Right atrium auricular region (tissue), 2 donors: Measurements from ENCODE around the gene TSR3. TPM values are rescaled to one million over a fixed set of nuclear protein-coding genes. Genes with fewer than 3 reads are reported as not detected.

ENCODE experiments used
- DNase-seq: peaks from one replicate; pipeline ENCODE4 v3.0.0-alpha.2; 2019; ENCODE audit warnings: low spot score
- H3K27ac ChIP-seq, 2 donors: fragments of 200-600 bp; sonication (generic); 1 replicate in 1 of 2; 2 replicates in 1 of 2; pipeline ENCODE4 v1.5.1; 2016 to 2019
- H3K27me3 ChIP-seq, 2 donors: fragments of 200-600 bp; sonication (generic); one replicate each; pipeline versions ENCODE4 v1.5.1 to v1.6.0; 2017 to 2019
- H3K36me3 ChIP-seq: fragments of 200-600 bp; sonication (generic); one replicate; pipeline ENCODE4 v1.5.1; 2016
- H3K4me1 ChIP-seq, 2 donors: fragments of 200-600 bp; sonication (generic); one replicate each; pipeline versions ENCODE4 v1.5.1 to v1.6.0; 2017 to 2019
- H3K4me3 ChIP-seq, 2 donors: fragments of 200-600 bp; sonication (generic); 1 replicate in 1 of 2; 2 replicates in 1 of 2; pipeline ENCODE4 v1.5.1; 2017 to 2019; ENCODE audit warnings: mild to moderate bottlenecking in 1 of 2, moderate library complexity in 1 of 2
- H3K9me3 ChIP-seq, 2 donors: fragments of 200-600 bp; sonication (generic); one replicate each; pipeline ENCODE4 v1.5.1; 2019
- CTCF ChIP-seq, 2 donors: fragments of 200-600 bp; sonication (generic); IDR thresholded peaks; one replicate each; pipeline ENCODE4 v1.5.1; 2019; ENCODE audit warnings: antibody characterized with exemption in 2 of 2
- total RNA-seq, 2 donors: library from RNA; depleted of rRNA; stranded (reverse); fragments of >200 nt; gene quantifications; one replicate each; pipeline ENCODE4 v1.1.0, GENCODE V29; 2016

Gene TSR3
- total RNA-seq, 2 donors from 2014 or later = 72.8 to 73.7 TPM

GRCh38 chr16:1327619-1327947 lies 24.1 kb downstream of the TSR3 start:
- no peak overlapping the region for H3K27ac ChIP-seq
- H3K4me3 ChIP-seq = no peak overlapping the region
- DNase-seq = no peak
- no peak for TF ChIP-seq CTCF (IDR thresholded peaks at IDR 0.05)
- peaks cover 0 to 3% of the 10 kb centered on the region in 2 donors for H3K27me3 ChIP-seq
- H3K36me3 ChIP-seq = peaks cover 22% of the 10 kb centered on the region
- H3K9me3 ChIP-seq = peaks cover 0 to 5% of the 10 kb centered on the region in 2 donors
- peaks cover 0 to 22% of the 10 kb centered on the region in 2 donors for H3K4me1 ChIP-seq

DNA sequence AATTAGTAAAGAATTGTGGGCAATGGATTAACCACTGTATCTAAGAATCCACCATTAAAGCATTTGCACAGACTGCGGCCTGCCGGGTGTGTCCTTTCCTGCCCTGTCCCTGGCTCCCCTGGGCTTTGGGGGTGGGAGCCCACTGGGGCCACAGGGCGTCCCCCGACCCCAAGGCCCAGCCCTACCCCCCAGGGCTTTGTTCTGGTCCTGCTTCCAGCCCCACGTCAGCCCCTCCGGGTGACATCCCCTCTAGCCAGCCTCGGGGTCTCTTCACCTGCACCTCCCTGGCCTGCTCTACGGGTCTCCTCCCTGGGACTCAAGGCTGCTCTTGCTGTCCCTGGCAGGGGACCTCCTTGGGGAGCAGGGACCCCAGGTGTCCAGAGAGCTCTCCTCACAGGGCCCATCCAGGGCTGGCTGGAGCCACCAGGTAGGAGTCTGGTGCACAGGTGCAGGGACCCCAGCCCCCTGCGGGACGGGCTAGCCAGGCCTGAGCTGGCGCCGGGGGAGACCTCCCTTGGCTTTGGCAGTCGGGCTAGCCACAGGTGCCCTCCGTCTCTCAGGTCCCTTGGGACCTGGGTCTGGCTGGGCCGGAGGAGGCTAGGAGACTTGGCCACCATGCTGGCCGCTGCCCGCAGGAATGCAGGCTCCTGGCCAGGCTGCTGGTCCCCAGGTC lies 24.6 kb downstream of the TSR3 start:
- Histone ChIP-seq H3K4me1 (peaks cover 0 to 17% of the 10 kb centered on the region in 2 donors), H3K36me3 (peaks cover 22% of the 10 kb centered on the region), H3K4me3 (no peak overlapping the region), H3K27ac (no peak overlapping the region), H3K27me3 (no peaks in the 10 kb centered on the region), H3K9me3 (peaks cover 0 to 5% of the 10 kb centered on the region in 2 donors)
- TF ChIP-seq CTCF (IDR thresholded peaks at IDR 0.05) = no peak
- DNase-seq = no peak

DNA sequence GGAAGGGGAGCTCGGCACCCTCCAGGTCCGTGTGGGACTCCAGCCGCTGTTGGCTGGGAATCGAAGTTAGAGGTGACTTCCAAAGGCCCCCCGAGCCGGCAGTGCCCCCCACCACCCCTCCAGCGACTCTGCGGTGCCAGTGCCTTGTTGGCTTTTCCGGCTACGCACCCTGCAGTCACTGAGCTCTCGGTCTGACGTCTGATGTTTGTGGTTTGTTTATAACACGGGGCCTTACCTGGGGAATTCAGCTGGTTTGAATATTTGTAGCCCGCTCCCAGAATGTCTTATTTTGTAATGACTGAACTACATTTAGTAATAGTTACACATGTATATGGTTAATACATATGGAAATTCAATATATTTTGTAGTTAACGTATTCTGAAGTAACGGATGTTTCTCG lies 25.3 kb downstream of the TSR3 start:
- Histone ChIP-seq H3K9me3 (peaks cover 0 to 5% of the 10 kb centered on the region in 2 donors), H3K27ac (no peak overlapping the region), H3K4me1 (peaks cover 0 to 10% of the 10 kb centered on the region in 2 donors), H3K36me3 (peaks cover 25% of the 10 kb centered on the region), H3K4me3 (no peak overlapping the region), H3K27me3 (no peaks in the 10 kb centered on the region)
- TF ChIP-seq CTCF (IDR thresholded peaks at IDR 0.05) = no peak
- no peak for DNase-seq

DNA sequence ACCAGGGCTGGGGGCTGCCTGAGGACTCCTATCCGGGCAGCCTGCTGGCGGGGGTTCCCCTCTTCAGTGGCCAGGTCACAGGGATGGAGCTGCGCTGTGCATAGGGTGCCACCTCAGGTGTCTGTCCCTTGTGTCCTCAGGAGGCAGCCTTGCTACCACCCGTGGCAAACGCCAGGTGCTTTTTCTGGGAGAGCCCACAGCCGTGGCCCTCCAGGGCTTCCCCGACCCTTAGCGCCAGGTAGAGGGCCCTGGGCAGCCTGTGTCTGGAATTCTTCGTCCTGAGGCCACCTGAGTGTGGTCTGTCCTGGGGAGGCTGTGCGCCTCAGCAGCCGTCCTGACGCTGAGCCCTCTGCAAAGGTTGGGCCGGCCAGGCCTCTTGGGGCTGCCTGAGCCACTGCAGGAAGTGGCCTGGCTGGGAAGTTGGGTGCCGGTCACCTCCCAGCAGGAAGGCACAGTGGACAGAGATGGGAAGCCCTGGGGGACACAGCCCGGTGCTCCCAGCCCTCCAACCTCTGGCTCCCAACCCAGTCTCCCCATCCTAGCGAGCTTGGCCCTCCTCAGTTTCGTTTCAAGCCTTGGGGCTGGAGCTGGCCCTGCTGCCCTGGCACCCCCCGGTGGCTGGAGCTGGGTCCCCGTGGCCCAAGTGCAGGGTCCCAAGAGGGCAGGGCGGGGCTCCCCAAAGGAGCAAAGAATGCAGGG lies 25.9 kb downstream of the TSR3 start:
- no peak for DNase-seq
- Histone ChIP-seq H3K36me3 (peaks cover 30% of the 10 kb centered on the region), H3K4me3 (no peak overlapping the region), H3K4me1 (peaks cover 0 to 4% of the 10 kb centered on the region in 2 donors), H3K27ac (no peak overlapping the region), H3K9me3 (peaks cover 0 to 5% of the 10 kb centered on the region in 2 donors), H3K27me3 (no peaks in the 10 kb centered on the region)
- no peak for TF ChIP-seq CTCF (IDR thresholded peaks at IDR 0.05)

DNA sequence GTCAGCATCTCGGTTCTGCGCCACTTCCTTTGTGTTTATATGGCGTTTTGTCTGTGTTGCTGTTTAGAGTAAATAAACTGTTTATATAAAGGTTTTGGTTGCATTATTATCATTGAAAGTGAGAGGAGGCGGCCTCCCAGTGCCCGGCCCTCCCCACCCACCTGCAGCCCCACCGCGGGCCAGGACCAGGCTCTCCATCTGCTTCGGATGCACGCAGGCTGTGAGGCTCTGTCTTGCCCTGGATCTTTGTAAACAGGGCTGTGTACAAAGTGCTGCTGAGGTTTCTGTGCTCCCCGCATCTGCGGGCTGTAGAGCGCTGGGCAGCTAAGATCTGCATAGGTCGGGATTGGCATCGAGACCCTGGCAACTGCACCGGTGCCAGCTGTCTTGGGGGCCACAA lies 26.4 kb downstream of the TSR3 start:
- Histone ChIP-seq H3K4me1 (peaks cover 0 to 4% of the 10 kb centered on the region in 2 donors), H3K27me3 (no peaks in the 10 kb centered on the region), H3K4me3 (no peak overlapping the region), H3K36me3 (peaks cover 36% of the 10 kb centered on the region), H3K27ac (no peak overlapping the region), H3K9me3 (peaks cover 0 to under 1% of the 10 kb centered on the region in 2 donors)
- no peak for DNase-seq
- no peak for TF ChIP-seq CTCF (IDR thresholded peaks at IDR 0.05)
